ENCODE measurements around the gene GNAZ.
A peak's percentile ranks its signal among the peaks of the same experiment; 100 is the strongest.
"Not testable (repeated sequence)": the region's sequence is repeated elsewhere in the genome, so short reads cannot be mapped to it uniquely, and the experiment has no call there.

GNAZ gene

DNA sequence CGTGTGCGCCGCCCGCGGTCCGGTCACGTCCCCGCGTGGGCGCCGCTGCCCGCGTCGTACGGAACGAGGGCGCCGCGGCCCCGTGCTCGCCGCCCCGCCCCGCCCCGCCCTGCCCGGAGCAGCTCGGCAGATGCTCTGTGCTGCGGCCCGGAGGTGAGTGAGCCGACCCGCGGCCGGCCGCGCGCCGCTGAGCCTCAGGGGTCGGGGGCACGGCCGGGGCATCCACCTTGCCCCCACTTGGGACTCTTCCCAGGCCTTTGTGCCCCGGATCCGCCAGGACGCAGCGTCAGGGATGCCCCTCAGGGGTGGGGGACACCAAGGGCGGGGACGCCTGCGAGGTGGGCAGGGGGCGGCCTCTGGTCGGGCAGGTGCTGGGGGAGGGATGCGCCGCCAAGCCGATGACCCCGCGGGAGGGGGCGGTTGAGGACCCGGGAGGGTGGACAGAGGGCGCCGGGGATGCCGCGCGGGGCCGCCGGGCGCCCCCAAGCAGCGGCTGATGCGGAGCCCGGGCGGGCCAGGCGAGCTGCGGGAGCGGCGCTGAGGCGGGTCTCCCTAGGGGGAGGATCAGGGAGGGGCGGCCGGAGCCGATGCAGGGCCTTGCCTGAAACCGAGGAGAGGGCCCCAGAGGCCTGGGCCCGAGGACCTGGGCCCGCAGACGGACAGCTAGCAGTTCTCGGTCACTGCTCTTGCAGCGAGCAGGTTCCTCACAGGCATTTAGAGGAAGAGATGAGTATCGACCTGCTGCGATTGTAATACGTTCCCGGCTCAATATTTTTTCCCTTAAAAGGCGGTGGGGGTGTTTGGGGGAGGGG is at the start of gene GNAZ:
GNAZ (plus strand) TSS at position 102 of the 812 bp plus-strand sequence. CDS start 25,177 bp downstream, outside the sequence.
- H3K4me3 ChIP-seq (ENCODE audit: low read length): peak within 1 kb of the TSS; percentile 77
- no peak within 1 kb of the TSS for H3K27ac ChIP-seq (ENCODE audit: low read length)
- H3K9me2 ChIP-seq (replicated peaks; ENCODE audit: insufficient read depth, low read length): no peaks in the 10 kb centered on the region
- peak within 1 kb of the TSS; percentile 90 for H2AFZ ChIP-seq (ENCODE audit: low read length)
- H3K4me1 ChIP-seq (ENCODE audit: low read length): no peaks in the 10 kb centered on the region
- no peak for DNase-seq
- no peaks in the 10 kb centered on the region for H3F3A ChIP-seq (ENCODE audit: insufficient read depth, low read length)
- TF ChIP-seq CTCF (IDR thresholded peaks at IDR 0.05; ENCODE audit: low read length) (no peak), EZH2phosphoT487 (IDR thresholded peaks at IDR 0.05; ENCODE audit: low read length) (no peak), EZH2 (optimal IDR thresholded peaks at IDR 0.05; ENCODE audit: low read depth, low read length) (no peak)
- H3K79me2 ChIP-seq (ENCODE audit: low read length): peaks cover 8% of the 10 kb centered on the region; the same call in 1 of the 2 replicates
- no peaks in the 10 kb centered on the region for H3K36me3 ChIP-seq (replicated peaks; ENCODE audit: insufficient read depth, low read length)
- H4K20me1 ChIP-seq (ENCODE audit: insufficient read depth, low read length): no peaks in the 10 kb centered on the region
- peak within 1 kb of the TSS; percentile 61; the same call in 1 of the 2 replicates for H3K9ac ChIP-seq (ENCODE audit: low read length)
- peak within 1 kb of the TSS; percentile 91 for H3K4me2 ChIP-seq (ENCODE audit: low read depth, low read length)
- H3K9me3 ChIP-seq (replicated peaks; ENCODE audit: insufficient read depth, low read length): no peaks in the 10 kb centered on the region
- H3K27me3 ChIP-seq (replicated peaks; ENCODE audit: insufficient read depth, low read length): no peaks in the 10 kb centered on the region

DNA sequence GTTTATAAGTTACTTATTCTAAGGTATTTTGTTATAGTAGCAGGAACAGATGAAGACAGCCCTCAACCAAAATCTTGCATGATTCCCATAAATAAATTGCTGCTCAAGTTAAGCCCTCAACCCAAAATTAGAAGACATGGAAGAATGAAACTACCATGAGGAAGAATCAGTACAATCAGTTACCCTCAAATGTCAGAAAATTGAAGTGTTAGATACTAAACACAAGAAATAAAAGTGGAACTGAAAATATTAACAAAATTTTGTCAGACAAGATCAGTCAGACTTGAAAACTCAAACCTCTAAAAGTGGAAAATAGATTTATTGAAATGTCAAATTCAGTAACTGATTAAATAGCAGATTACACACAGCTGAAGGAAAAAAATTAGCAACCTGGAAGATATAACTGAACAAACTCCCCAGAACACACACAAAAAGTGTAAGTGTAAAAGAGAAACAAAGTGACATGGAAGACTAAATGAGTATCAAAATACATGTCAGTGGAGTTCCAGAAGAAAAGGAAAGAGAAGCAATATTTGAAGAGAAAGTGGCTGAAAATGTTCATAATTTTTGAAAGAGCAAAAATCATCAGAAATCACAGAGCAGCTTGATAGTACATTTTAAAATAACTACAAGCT is 49.5 kb upstream of the GNAZ start:
- Histone ChIP-seq H3K4me2 (ENCODE audit: low read depth, low read length) (no peak overlapping the region), H2AFZ (ENCODE audit: low read length) (no peak overlapping the region), H3K9ac (ENCODE audit: low read length) (no peak overlapping the region), H3K27ac (ENCODE audit: low read length) (no peak overlapping the region), H3K4me3 (ENCODE audit: low read length) (no peak overlapping the region), H3K27me3 (replicated peaks; ENCODE audit: insufficient read depth, low read length) (no peaks in the 10 kb centered on the region), H3K9me3 (replicated peaks; ENCODE audit: insufficient read depth, low read length) (no peaks in the 10 kb centered on the region), H3K79me2 (ENCODE audit: low read length) (no peaks in the 10 kb centered on the region), H3K4me1 (ENCODE audit: low read length) (peaks cover 6% of the 10 kb centered on the region; the same call in 1 of the 2 replicates), H3F3A (ENCODE audit: insufficient read depth, low read length) (no peaks in the 10 kb centered on the region), H3K9me2 (replicated peaks; ENCODE audit: insufficient read depth, low read length) (no peaks in the 10 kb centered on the region), H3K36me3 (replicated peaks; ENCODE audit: insufficient read depth, low read length) (no peaks in the 10 kb centered on the region), H4K20me1 (ENCODE audit: insufficient read depth, low read length) (no peaks in the 10 kb centered on the region)
- TF ChIP-seq EZH2phosphoT487 (IDR thresholded peaks at IDR 0.05; ENCODE audit: low read length): no peak
- no peak for TF ChIP-seq CTCF (IDR thresholded peaks at IDR 0.05; ENCODE audit: low read length)
- no peak for TF ChIP-seq EZH2 (optimal IDR thresholded peaks at IDR 0.05; ENCODE audit: low read depth, low read length)
- DNase-seq: no peak

DNA sequence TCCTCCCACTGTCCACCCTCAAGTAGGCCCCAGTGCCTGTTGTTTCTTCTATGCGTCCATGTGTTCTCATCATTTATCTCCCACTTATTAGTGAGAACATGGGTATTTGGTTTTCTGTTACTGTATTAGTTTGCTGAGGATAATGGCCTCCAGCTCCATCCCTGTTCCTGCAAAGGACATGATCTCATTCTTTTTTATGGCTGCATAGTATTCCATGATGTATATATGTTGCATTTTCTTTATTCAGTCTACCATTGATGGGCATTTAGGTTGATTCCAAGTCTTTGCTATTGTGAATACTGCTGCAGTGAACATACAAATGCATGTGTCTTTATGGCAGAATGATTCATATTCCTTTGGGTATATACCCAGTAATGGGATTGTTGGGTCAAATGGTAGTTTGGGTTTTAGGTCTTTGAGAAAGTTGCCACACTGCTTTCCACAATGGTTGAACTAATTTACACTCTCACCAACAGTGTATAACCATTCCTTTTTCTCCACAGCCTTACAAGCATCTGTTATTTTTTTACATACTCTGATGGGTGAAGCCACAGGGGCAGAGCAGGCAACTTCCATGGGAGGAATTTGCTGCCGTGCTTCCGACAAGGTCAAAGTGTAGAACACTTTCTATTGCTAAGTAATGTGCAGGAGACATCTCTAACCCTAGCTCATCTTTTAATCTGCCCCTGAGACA is 48.5 kb upstream of the GNAZ start:
- not testable (repeated sequence) for H3K4me2 ChIP-seq (ENCODE audit: low read depth, low read length); H3K27me3 ChIP-seq (replicated peaks; ENCODE audit: insufficient read depth, low read length); H2AFZ ChIP-seq (ENCODE audit: low read length); H3K9me2 ChIP-seq (replicated peaks; ENCODE audit: insufficient read depth, low read length); H3K27ac ChIP-seq (ENCODE audit: low read length); H3K9ac ChIP-seq (ENCODE audit: low read length); H3K4me1 ChIP-seq (ENCODE audit: low read length); H3K9me3 ChIP-seq (replicated peaks; ENCODE audit: insufficient read depth, low read length); H4K20me1 ChIP-seq (ENCODE audit: insufficient read depth, low read length); H3K79me2 ChIP-seq (ENCODE audit: low read length); DNase-seq; H3F3A ChIP-seq (ENCODE audit: insufficient read depth, low read length); H3K36me3 ChIP-seq (replicated peaks; ENCODE audit: insufficient read depth, low read length); H3K4me3 ChIP-seq (ENCODE audit: low read length)
